Measurements from ENCODE around the gene SLC39A3. TPM values are rescaled to one million over a fixed set of nuclear protein-coding genes. Genes with fewer than 3 reads are reported as not detected.

SLC39A3 gene
- total RNA-seq, 1 donor from 2014 or later = 21.4 TPM

DNA sequence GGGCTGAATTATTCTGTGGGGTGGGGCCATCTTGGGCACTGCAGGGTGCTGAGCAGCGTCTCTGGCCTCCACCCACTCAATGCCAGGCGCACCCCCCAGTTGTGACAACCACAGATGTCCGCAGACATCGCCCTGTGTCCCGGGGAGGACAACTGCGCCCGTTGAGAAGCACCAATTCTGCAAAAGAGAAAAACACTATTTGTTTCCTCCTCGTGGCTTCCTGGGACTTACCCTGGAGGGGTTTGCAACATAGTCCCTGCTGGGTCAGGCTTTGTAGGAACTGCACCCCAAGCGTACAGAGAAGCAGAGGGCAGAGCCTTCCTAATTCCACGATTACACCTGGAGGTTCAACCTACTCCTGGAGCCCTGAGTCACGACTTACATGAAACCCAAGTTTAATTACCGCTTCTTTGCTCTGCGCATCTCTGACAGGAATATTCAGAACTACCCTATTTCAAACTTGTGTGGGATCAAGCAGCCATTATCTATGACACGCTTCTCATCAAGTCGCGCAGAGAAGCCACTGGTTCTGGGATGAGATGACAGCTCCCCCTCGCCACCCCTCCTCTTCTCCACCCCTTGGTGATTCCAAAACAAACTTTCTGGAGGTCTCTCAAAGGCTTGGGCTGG lies 11.1 kb upstream of the SLC39A3 start:
- DNase-seq (ENCODE audit: low read depth in 2 of 2) = no peak

GRCh38 chr19:2747349-2747748 lies 7.5 kb upstream of the SLC39A3 start:
- DNase-seq (ENCODE audit: low read depth in 2 of 2) = no peak

- no peak for DNase-seq (ENCODE audit: low read depth in 2 of 2)
These were observed 4.3 kb upstream of the SLC39A3 start for GRCh38 chr19:2744113-2744512.

DNA sequence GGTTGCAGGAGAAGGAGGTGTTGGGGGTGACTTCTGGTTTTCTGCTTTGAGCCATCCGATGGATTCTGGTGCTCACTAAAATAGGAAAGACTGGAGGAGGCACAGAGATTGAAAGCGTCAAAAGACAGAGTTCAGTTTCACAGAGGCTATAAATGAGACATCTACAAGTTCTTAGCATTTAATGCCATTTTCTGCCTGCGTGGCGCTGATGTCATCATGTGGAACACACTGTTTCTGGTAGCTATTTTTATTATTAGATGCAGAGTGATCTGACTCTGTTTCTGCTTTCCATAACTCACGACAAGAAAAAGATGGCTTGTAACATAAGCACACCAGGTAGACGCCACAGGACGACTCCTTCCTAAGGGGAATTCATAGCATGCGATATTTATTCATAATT lies 3.3 kb upstream of the SLC39A3 start:
- no peak for DNase-seq (ENCODE audit: low read depth in 2 of 2)

GRCh38 chr19:2740314-2740656 lies 468 bp upstream of the SLC39A3 start:
- no peak for DNase-seq (ENCODE audit: low read depth in 2 of 2)

- no peak for DNase-seq (ENCODE audit: low read depth in 2 of 2)
These were observed 3.1 kb downstream of the SLC39A3 start for GRCh38 chr19:2736550-2737190.

- DNase-seq (ENCODE audit: low read depth in 2 of 2) = no peak
These were observed 4.4 kb downstream of the SLC39A3 start for GRCh38 chr19:2735374-2735773.

- DNase-seq (ENCODE audit: low read depth in 2 of 2) = no peak
These were observed 5.1 kb downstream of the SLC39A3 start for GRCh38 chr19:2734589-2735288.

DNA sequence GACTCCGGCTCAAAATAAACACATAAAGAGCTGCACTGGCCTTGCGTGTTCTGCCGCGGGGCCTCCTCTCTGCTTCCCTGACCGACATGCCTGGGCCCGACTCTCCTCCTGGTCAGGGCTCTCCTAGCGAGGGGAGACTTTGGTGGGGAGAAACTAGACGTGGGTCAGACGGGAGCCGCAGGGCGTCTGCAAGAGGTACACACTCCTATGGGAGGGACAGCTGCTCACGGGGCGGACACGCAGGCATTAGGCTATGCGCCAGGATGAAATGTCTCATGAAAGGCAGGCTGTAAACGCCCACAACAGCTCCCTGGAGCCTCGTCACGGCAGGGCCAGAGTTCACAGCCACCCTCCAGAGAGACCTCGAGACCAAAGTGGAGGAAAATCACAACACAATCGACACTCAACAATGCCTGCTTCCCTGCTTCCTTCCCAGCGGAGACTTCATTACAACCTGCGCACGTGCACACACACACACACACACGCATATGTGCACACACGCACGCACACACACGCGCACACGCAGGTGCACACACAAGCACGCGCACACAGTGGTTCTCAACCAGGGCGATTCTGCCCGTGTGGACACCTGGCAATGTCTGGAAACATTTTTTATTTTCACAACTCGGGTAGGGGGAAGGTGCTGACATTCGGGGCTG lies 5.8 kb downstream of the SLC39A3 start:
- no peak for DNase-seq (ENCODE audit: low read depth in 2 of 2)

DNA sequence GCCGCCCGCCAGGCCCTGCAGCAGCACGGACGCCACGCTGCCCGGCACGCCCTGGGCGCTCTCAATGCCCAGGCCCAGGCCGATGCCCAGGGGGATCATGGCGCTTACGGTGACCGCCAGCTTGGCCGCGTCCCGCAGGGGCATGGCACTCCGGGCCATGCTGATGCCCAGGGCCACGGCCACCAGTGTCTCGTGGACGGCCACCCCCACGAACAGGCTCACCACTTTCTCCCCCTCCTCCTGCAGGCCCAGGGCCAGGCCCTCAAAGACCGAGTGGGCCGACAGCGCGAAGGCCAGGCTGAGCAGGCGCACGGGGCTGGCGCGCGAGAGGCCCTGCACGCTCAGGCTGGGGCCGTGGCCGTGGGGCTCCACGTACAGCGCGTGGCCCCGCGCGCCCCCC lies 6.9 kb downstream of the SLC39A3 start:
- no peak for DNase-seq (ENCODE audit: low read depth in 2 of 2)

DNA sequence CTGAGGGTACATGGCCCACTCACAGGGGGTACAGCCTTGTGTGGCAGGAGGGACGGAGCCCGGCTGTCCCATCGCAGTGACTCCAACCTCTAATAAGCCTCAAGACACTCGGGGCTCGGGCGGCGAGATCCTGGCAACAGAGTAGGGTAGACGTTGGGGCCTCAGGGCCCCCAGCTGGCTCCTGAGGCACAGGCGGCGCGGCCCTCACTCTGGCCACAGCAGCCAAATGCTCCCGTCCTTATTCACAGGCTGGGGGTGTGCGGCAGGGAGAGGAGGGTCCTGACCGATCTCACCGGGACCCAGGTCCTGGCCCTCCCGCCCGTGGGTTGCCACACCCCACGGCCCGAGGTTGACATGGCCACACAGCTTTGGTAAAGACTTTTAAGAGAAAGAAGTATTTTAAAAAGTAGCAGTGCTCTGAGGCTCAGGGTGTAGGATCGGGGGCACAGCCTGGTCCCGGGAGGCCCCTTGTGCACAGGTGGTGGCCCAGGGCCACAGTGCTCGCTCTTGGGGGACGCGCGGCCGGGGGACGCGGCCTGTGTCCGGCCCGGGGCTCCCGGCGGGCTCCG lies 7.6 kb downstream of the SLC39A3 start:
- DNase-seq (ENCODE audit: low read depth in 2 of 2) = no peak

- DNase-seq (ENCODE audit: low read depth in 2 of 2) = no peak
These were observed 8.4 kb downstream of the SLC39A3 start for GRCh38 chr19:2731181-2731995.

- no peak for DNase-seq (ENCODE audit: low read depth in 2 of 2)
These were observed 9.6 kb downstream of the SLC39A3 start for GRCh38 chr19:2729943-2730818.

- DNase-seq (ENCODE audit: low read depth in 2 of 2) = no peak
These were observed 10.9 kb downstream of the SLC39A3 start for GRCh38 chr19:2728783-2729387.

GRCh38 chr19:2727640-2727944 lies 12.2 kb downstream of the SLC39A3 start:
- no peak for DNase-seq (ENCODE audit: low read depth in 2 of 2)

DNA sequence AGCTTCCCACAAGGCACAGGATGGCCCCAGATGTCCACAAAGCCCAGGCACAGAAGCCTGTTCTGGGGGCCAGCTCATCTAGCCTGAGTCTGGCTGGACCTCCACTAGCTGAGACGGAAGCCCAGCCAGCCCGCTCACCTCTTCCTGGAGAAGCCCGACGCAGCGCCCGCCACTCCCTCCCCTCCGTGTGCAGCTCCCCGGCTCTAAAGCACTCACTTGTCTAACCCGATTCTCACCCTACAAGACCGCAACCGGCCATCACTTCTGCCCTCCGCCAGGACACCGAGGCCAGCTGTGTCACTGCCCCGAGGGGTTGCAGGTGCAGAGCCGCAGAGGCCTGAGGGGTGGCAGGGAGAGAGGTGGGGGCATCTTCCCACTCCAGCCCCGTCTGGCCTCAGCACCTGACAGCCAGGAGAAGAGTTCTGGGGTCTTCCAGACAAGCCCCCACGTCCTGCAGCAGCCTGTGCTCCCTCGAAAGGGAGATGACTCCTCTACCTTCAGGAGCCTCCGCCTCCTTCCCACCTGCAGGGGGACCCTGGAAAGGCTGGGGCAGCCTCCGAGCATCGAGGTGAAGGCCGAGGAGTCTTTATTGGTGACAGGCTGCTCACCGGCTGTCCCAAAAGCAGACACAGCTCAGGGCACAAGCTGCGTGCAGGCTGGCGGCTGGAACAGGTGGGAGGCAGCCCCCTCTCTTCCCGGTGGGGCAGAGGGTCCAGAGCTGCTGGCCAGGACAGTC lies 12.7 kb downstream of the SLC39A3 start:
- DNase-seq (ENCODE audit: low read depth in 2 of 2) = no peak

DNA sequence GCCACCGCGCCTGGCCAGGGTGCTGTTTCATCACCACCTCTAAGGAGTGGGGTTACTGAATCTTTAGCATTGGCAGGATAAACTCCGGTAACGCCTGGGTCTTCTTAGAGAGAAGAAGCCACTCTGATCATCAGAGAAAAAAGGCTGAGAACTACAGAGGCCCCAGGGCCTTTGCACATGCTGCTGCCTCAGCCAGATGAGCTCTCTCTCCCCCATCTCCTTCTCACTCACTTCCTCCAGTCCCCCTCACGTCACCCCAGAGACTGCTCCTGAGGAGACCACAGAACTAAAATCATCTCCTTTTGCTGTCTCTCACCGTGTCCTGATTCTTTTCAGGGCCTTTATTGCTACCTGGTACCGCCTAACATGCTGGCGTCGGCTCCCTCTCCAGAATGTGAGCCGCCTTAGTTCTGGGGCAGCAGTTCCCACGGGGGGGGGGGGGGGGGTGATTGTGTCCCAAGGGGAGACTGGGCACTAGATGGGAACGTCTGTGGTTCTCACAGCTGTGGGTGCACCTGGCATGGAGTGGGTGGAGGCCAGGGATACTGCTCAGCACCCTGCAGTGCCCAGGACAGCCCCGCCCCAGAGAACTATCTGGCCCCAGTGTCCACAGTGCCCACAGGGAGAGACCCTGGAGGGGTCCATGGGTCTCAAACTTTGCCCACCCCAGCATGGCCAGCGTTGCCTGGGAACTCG lies 13.5 kb downstream of the SLC39A3 start:
- DNase-seq (ENCODE audit: low read depth in 2 of 2) = no peak

- DNase-seq (ENCODE audit: low read depth in 2 of 2) = no peak
These were observed 15.7 kb downstream of the SLC39A3 start for GRCh38 chr19:2724148-2724557.

GRCh38 chr19:2723747-2724146 lies 16.1 kb downstream of the SLC39A3 start:
- DNase-seq (ENCODE audit: low read depth in 2 of 2) = no peak
